ENCODE results near the gene KAZN. TPM values are rescaled to one million over a fixed set of nuclear protein-coding genes. Genes with fewer than 3 reads are reported as not detected.

Gene KAZN
- total RNA-seq, 8 experiments from 2014 or later, result 16.9 to 31.4 (median 21.4) TPM

DNA sequence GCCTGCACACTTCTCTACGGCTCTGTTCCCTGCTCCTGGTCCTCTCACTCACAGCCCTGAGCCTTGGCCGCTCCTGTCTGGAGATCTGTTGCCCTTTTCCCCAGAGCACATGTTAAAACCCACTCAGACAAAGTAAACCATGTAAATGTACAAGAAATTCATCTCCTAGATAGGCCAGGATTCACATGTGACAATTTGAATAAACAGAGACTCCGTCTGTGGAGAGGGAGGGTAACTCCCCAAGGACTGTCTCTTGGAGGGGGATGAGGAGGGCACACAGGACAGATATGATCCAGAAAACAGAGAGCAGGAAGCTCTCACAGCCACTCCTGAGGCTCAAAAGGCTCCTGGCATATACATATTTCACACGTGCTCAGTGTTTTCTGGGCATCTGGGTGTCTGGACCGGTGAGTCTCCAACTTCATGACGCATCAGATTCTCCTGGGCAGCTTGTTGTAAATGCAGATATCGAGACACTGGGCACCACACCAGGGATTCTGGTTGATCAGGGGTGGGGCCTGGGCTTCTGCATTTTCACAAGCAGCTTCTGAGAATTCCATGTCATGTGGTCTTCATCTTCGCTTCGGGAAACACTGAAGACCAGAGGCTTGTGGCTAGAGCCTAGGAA, 6.4 kb upstream of the KAZN start:
- ATAC-seq (replicated peaks in 6 of 8), result peak; percentile 62 to 89 (median 81)
- in situ Hi-C loops (cut with MboI; ENCODE audit: low pct_unique_long_range_greater_than_20kb in 2 of 9, low sequenced_read_pairs in 9 of 9, unreplicated experiment in 9 of 9), result loop anchor here in 1 of 9 experiments (25.0 kb wide), 1 partner anchor 480 kb away; no protein-coding TSS in a partner anchor
- no peak overlapping the region for H3K4me3 ChIP-seq
- H3K27ac ChIP-seq, result peak overlapping the region; percentile 33 to 37
- peaks cover 42 to 59% of the 10 kb centered on the region in 2 donors for H3K4me1 ChIP-seq (replicated peaks in 1 of 2)
- WGBS, 10 experiments, result 0 to 82% (median 67%) methylated on average over 1 to 7 of the region's 9 CpGs; no CpG with 5 or more reads in 4 of the 10 experiments

DNA sequence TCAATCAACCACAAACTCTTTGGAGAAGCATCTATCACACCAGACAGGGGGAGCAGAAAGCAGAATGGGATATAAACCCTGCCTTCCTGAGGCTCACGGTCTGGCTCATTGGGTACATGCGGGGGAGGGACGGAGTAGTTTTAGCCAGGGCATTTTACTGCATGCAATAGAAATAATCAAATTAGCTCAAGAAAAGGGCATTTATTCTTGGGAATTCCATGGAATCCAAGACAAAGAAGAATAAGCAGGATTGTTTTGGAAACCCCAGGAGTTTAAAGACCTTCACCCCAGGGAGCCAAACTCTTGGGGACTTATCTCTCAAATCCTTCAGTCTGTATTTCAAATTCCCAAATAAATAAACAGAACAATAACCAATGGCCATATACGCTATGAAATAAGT, 5.2 kb upstream of the KAZN start:
- Histone ChIP-seq H3K27ac (no peak overlapping the region), H3K4me1 (replicated peaks in 1 of 2) (peaks cover 48 to 64% of the 10 kb centered on the region in 2 donors), H3K4me3 (no peak overlapping the region)
- in situ Hi-C loops (cut with MboI; ENCODE audit: low pct_unique_long_range_greater_than_20kb in 2 of 9, low sequenced_read_pairs in 9 of 9, unreplicated experiment in 9 of 9), result loop anchor here in 1 of 9 experiments (25.0 kb wide), 1 partner anchor 481 kb away; no protein-coding TSS in a partner anchor
- WGBS, 10 experiments, result 56 to 100% (median 77%) methylated on average over 1 to 4 of the region's 4 CpGs
- no peak for ATAC-seq (replicated peaks in 6 of 8)

- peaks cover 45 to 57% of the 10 kb centered on the region in 2 donors for H3K4me1 ChIP-seq (replicated peaks in 1 of 2)
- ATAC-seq (replicated peaks in 6 of 8), result no peak
- WGBS, 10 experiments, result 47 to 100% (median 79%) methylated on average over 2 to 5 of the region's 5 CpGs; no CpG with 5 or more reads in 1 of the 10 experiments
- H3K27ac ChIP-seq, result no peak overlapping the region
- in situ Hi-C loops (cut with MboI; ENCODE audit: low pct_unique_long_range_greater_than_20kb in 2 of 9, low sequenced_read_pairs in 9 of 9, unreplicated experiment in 9 of 9), result loop anchor here in 1 of 9 experiments (25.0 kb wide), 1 partner anchor 482 kb away; no protein-coding TSS in a partner anchor
- H3K4me3 ChIP-seq, result no peak overlapping the region
Measured at GRCh38 chr1:14594045-14594444, 4.4 kb upstream of the KAZN start.

DNA sequence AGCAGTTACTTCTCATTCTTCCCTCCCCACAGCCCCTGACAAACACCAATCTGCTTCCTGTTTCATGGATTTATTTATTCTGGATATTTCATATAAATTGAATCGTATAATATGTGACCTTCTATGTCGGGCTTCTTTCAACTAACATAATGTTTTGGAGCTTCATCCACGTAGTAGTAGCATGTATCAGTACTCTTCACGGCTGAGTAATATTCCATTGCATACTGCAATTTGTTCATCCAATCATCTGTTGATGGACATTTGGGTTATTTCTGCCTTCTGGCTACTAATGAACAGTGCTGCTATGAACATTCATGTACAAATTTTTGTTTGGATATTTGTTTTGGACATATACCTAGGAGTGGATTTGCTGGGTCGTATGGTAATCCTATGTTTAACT, 1.9 kb upstream of the KAZN start:
- Histone ChIP-seq H3K4me1 (replicated peaks in 1 of 2) (peaks cover 25 to 40% of the 10 kb centered on the region in 2 donors), H3K4me3 (no peak overlapping the region), H3K27ac (no peak overlapping the region)
- no peak for ATAC-seq (replicated peaks in 6 of 8)
- in situ Hi-C loops (cut with MboI; ENCODE audit: low pct_unique_long_range_greater_than_20kb in 2 of 9, low sequenced_read_pairs in 9 of 9, unreplicated experiment in 9 of 9), result loop anchor here in 1 of 9 experiments (25.0 kb wide), 1 partner anchor 484 kb away; no protein-coding TSS in a partner anchor
- 62 to 100% (median 96%) methylated on average over 2 to 5 of the region's 5 CpGs; no CpG with 5 or more reads in 2 of the 10 experiments for WGBS, 10 experiments

GRCh38 chr1:14597343-14598006, 1.0 kb upstream of the KAZN start:
- H3K4me1 ChIP-seq (replicated peaks in 1 of 2), result peaks cover 19 to 39% of the 10 kb centered on the region in 2 donors
- peak overlapping the region; percentile 73 to 90 (median 89) for H3K4me3 ChIP-seq
- peak overlapping the region; percentile 93 to 99 for H3K27ac ChIP-seq
- in situ Hi-C loops (cut with MboI; ENCODE audit: low pct_unique_long_range_greater_than_20kb in 2 of 9, low sequenced_read_pairs in 9 of 9, unreplicated experiment in 9 of 9), result loop anchor here in 1 of 9 experiments (25.0 kb wide), 1 partner anchor 485 kb away; no protein-coding TSS in a partner anchor
- WGBS, 10 experiments, result 16 to 77% (median 52%) methylated on average over 3 to 9 of the region's 10 CpGs; no CpG with 5 or more reads in 1 of the 10 experiments
- ATAC-seq (replicated peaks in 6 of 8), result peak in 4 of 8 experiments; percentile 8 to 36 (median 20)

DNA sequence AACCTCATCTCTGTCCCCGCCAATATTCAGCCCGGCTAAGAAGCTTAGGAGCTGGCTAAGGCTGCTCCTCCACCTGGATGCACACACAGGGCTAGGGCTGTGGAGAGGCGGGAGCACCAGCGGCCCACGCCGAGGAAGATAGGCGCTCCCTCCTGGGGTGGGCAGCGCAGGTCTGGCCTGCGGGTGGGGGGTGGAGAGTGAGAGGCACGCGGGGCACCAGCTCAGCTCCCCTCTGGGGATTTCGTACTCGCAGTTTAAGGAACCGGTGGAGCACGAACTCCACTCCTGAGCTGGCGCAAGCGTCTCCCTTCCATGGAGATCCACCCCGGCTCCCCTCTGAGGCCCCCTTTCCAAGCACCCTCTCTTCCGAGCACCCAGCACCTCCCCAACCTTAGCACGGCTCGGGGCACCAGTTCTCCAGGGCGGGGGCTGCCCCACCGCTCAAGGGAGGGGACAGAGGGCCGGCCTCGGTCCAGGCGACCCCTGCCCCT, 433 bp upstream of the KAZN start:
- in situ Hi-C loops (cut with MboI; ENCODE audit: low pct_unique_long_range_greater_than_20kb in 2 of 9, low sequenced_read_pairs in 9 of 9, unreplicated experiment in 9 of 9), result loop anchor here in 1 of 9 experiments (25.0 kb wide), 1 partner anchor 486 kb away; no protein-coding TSS in a partner anchor
- Histone ChIP-seq H3K4me3 (peak overlapping the region; percentile 73 to 90 (median 89)), H3K27ac (peak overlapping the region; percentile 93 to 99), H3K4me1 (replicated peaks in 1 of 2) (peaks cover 19 to 39% of the 10 kb centered on the region in 2 donors)
- ATAC-seq (replicated peaks in 6 of 8), result peak; percentile 45 to 84 (median 78)
- 0 to 40% (median 0%) methylated on average over 1 to 4 of the region's 26 CpGs; no CpG with 5 or more reads in 7 of the 10 experiments for WGBS, 10 experiments

GRCh38 chr1:14599183-14599791, 802 bp downstream of the KAZN start:
- in situ Hi-C loops (cut with MboI; ENCODE audit: low pct_unique_long_range_greater_than_20kb in 2 of 9, low sequenced_read_pairs in 9 of 9, unreplicated experiment in 9 of 9), result loop anchor here in 1 of 9 experiments (25.0 kb wide), 1 partner anchor 487 kb away; no protein-coding TSS in a partner anchor
- ATAC-seq (replicated peaks in 6 of 8), result peak; percentile 16 to 58 (median 42)
- peaks cover 28 to 39% of the 10 kb centered on the region in 2 donors for H3K4me1 ChIP-seq (replicated peaks in 1 of 2)
- WGBS, 10 experiments, result 0 to 2% (median 0%) methylated on average over 2 to 26 of the region's 43 CpGs; no CpG with 5 or more reads in 4 of the 10 experiments
- peak overlapping the region; percentile 73 to 90 (median 89) for H3K4me3 ChIP-seq
- H3K27ac ChIP-seq, result peak overlapping the region; percentile 93 to 99

DNA sequence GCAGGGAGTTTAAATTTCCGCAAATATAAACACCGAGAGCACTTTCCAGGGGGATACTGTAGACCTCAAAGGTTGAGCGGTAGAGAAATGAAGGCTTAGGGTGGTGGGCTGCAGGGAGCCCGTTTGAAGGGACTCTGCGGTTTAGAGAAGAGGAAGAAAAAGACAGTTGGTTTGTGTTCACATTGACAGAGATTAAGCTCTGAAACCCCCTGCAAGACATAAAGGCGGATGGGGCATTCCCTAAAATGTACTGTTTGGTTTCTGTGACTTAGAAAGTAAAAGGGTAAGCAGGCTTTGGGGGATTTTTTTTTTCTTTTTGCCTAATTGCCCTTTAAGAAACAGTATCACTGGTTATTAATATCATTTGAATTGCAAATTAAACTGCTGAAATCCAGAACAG, 1.3 kb downstream of the KAZN start:
- peak overlapping the region; percentile 93 to 99 for H3K27ac ChIP-seq
- no peak for ATAC-seq (replicated peaks in 6 of 8)
- in situ Hi-C loops (cut with MboI; ENCODE audit: low pct_unique_long_range_greater_than_20kb in 2 of 9, low sequenced_read_pairs in 9 of 9, unreplicated experiment in 9 of 9), result loop anchor here in 2 of 9 experiments (25.0 kb wide), 2 partner anchors 438 to 487 kb away; no protein-coding TSS in a partner anchor
- WGBS, 10 experiments, result 0 to 73% (median 2%) methylated on average over 2 to 6 of the region's 6 CpGs; no CpG with 5 or more reads in 1 of the 10 experiments
- peaks cover 28 to 42% of the 10 kb centered on the region in 2 donors for H3K4me1 ChIP-seq (replicated peaks in 1 of 2)
- peak overlapping the region; percentile 73 to 90 (median 89) for H3K4me3 ChIP-seq

DNA sequence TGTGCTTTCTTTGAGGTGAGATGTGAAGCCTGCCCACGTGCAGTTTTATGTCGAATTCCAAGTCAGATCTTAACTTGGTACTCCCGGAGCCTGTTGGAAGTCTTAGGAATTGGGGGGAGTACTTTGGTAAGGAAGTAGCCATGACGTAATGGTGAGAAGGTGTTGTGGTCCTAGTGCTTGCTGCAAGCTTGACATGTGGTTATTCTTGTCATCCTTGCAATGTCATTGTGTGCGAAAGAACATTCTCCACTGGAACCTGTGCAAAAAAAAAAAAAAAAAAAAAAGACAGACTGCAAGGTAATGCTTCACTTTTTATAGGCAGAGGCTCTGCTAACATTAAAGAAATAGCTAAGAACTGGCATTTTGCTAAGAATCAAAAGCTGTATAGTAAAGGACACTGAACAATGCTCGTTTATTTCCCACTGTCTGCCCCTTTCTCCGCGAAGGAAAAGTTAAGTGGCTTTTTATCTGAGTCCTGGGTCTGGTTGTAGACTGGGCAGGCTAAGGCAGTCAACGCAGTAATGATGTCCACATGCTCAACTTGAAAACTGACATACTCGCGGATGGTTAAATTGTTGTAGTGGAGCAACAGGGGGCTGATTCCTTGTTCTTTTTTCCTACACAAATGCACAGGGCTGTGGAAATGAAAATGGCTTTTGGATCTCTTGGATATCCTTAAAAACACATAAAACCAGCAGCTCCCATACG, 2.1 kb downstream of the KAZN start:
- peak overlapping the region; percentile 73 to 90 (median 89) for H3K4me3 ChIP-seq

GRCh38 chr1:14602136-14602535, 3.7 kb downstream of the KAZN start:
- H3K4me1 ChIP-seq (replicated peaks in 1 of 2), result peaks cover 28 to 42% of the 10 kb centered on the region in 2 donors
- H3K27ac ChIP-seq, result no peak overlapping the region
- peak overlapping the region; percentile 73 to 90 (median 89) for H3K4me3 ChIP-seq
- ATAC-seq (replicated peaks in 6 of 8), result peak in 1 of 8 experiments; percentile 2
- 0 to 60% (median 9%) methylated on average over 1 to 8 of the region's 9 CpGs for WGBS, 10 experiments
- in situ Hi-C loops (cut with MboI; ENCODE audit: low pct_unique_long_range_greater_than_20kb in 2 of 9, low sequenced_read_pairs in 9 of 9, unreplicated experiment in 9 of 9), result loop anchor here in 2 of 9 experiments (25.0 kb wide), 1 partner anchor 435 kb away; no protein-coding TSS in a partner anchor

More for the DNA sequence above, 2.1 kb downstream of the KAZN start:
- whole genome bisulfite sequencing, 10 experiments, result 7 to 63% (median 25%) methylated on average over 1 to 12 of the region's 12 CpGs
- no peak for ATAC-seq (replicated peaks in 6 of 8)
- Histone ChIP-seq H3K4me1 (replicated peaks in 1 of 2) (peaks cover 28 to 42% of the 10 kb centered on the region in 2 donors), H3K27ac (no peak overlapping the region)
- in situ Hi-C loops (cut with MboI; ENCODE audit: low pct_unique_long_range_greater_than_20kb in 2 of 9, low sequenced_read_pairs in 9 of 9, unreplicated experiment in 9 of 9), result loop anchor here in 2 of 9 experiments (25.0 kb wide), 1 partner anchor 437 kb away; no protein-coding TSS in a partner anchor

- Histone ChIP-seq H3K4me3 (no peak overlapping the region), H3K27ac (no peak overlapping the region), H3K4me1 (replicated peaks in 1 of 2) (peaks cover 22 to 35% of the 10 kb centered on the region in 2 donors)
- 50 to 100% (median 91%) methylated on average over 1 to 2 of the region's 2 CpGs; no CpG with 5 or more reads in 4 of the 10 experiments for WGBS, 10 experiments
- in situ Hi-C loops (cut with MboI; ENCODE audit: low pct_unique_long_range_greater_than_20kb in 2 of 9, low sequenced_read_pairs in 9 of 9, unreplicated experiment in 9 of 9), result loop anchor here in 2 of 9 experiments (25.0 kb wide), 1 partner anchor 434 kb away; no protein-coding TSS in a partner anchor
- ATAC-seq (replicated peaks in 6 of 8), result no peak
Measured at GRCh38 chr1:14603645-14604044, 5.2 kb downstream of the KAZN start.
